AG04450 (cell line): ENCODE data around the gene CRACR2B. TPM values are rescaled to one million over a fixed set of nuclear protein-coding genes. Genes with fewer than 3 reads are reported as not detected.

Source experiments
- CTCF ChIA-PET: fragments of 300-600, 350-600 bp; formaldehyde crosslinking; extraction: SDS; loops from one replicate; lab custom pipeline; 2022; ENCODE audit warnings: antibody characterized with exemption, inconsistent platforms; lab: Charles Lee
- POLR2A ChIA-PET: fragments of 350-600 bp; formaldehyde crosslinking; extraction: SDS; loops from one replicate; lab custom pipeline; 2021; ENCODE audit warnings: antibody characterized with exemption, inconsistent platforms; lab: Yijun Ruan, JAX
- DNase-seq: peaks from one replicate; pipeline ENCODE4 v3.0.0-alpha.2; 2011; ENCODE audit warnings: low read depth, low spot score
- H3K27ac ChIP-seq: one replicate; pipeline ENCODE4 v1.5.1; 2012; ENCODE audit warnings: low read depth, low read length, control low read depth
- H3K27me3 ChIP-seq: one replicate; pipeline ENCODE4 v1.6.0; 2012; ENCODE audit warnings: low read length; ENCODE audit not compliant: control insufficient read depth, insufficient read depth
- H3K4me3 ChIP-seq: 2 replicates; pipeline ENCODE4 v1.5.1; 2011; ENCODE audit warnings: mild to moderate bottlenecking, low read depth, low read length, control low read depth
- H3K9me3 ChIP-seq: 2 replicates; pipeline ENCODE4 v1.5.1; 2012; ENCODE audit warnings: low read length; ENCODE audit not compliant: control insufficient read depth, insufficient read depth
- polyA plus RNA-seq: library from polyadenylated mRNA; depleted of rRNA; stranded (reverse); fragments of >200 nt; gene quantifications from 2 replicates; pipeline ENCODE4 v1.2.3, GENCODE V29; 2011
- TF ChIP-seq, protein P1 (sequence below): IDR thresholded peaks from 2 replicates; pipeline ENCODE4 v1.5.1; 2011; ENCODE audit warnings: low read depth, low read length, control low read depth, inconsistent platforms

The CRACR2B gene
- polyA plus RNA-seq, 1 experiment: 0.26 TPM

DNA sequence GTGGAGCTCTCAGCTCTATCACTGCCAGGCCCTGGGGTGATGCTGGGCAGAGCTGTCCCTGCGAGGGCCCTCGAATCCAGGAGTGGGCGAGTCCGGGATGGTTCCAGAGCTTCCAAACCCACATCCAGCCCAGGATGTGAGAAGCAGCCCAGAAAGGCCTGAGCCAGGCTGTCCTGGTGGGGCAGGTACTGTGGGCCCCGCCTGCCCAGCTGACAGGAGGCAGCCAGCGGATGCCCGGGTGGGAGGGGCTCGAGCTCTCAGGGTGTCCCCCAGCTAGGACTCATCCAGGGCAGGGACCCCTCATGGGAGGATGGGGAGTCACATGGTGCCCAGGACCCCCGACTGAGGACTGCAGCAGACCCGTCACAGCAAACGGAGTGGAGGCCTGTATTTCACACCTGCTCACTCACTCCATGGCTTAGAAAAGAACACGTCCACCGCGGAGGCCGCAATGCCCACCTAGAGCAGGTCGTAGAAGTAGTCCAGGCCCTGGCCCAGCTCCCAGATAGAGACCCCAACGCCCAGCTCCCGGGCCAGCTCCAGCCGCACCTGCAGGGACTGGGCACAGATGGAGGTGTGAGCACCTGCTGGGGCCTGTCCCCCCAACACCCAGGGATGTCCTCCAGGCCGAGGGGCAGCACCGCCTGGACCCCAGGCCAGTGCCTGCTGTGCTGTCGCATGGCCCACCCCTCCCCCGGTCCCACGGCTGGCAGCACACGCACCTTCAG is 41.8 kb downstream of the CRACR2B start:
- no peaks in the 10 kb centered on the region; the same call in 1 of the 2 replicates for H3K9me3 ChIP-seq
- TF ChIP-seq, protein P1, sequence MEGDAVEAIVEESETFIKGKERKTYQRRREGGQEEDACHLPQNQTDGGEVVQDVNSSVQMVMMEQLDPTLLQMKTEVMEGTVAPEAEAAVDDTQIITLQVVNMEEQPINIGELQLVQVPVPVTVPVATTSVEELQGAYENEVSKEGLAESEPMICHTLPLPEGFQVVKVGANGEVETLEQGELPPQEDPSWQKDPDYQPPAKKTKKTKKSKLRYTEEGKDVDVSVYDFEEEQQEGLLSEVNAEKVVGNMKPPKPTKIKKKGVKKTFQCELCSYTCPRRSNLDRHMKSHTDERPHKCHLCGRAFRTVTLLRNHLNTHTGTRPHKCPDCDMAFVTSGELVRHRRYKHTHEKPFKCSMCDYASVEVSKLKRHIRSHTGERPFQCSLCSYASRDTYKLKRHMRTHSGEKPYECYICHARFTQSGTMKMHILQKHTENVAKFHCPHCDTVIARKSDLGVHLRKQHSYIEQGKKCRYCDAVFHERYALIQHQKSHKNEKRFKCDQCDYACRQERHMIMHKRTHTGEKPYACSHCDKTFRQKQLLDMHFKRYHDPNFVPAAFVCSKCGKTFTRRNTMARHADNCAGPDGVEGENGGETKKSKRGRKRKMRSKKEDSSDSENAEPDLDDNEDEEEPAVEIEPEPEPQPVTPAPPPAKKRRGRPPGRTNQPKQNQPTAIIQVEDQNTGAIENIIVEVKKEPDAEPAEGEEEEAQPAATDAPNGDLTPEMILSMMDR: no peak
- DNase-seq: no peak
- no peaks in the 10 kb centered on the region for H3K27me3 ChIP-seq
- POLR2A ChIA-PET: interaction anchor here (0.7 kb wide), 1 partner anchor 13 kb away, joined by 4 read pairs; no protein-coding TSS in a partner anchor
- H3K4me3 ChIP-seq: no peak overlapping the region
- H3K27ac ChIP-seq: no peak overlapping the region
- CTCF ChIA-PET: no interaction called here

DNA sequence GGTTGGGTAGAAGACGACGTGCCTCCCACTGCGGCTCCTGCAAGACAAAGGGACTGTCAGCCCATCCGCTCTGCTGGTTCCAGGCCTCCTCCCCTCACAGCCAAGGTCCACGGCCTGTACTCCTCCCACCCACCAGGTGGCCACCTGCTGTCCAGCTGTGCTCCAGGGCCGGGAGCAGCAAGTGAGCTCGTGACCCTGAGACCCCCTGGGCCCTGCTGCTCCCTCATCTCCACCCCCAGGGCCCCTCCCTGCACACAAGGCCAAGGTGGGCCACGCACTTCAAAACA is 42.4 kb downstream of the CRACR2B start:
- Histone ChIP-seq H3K27me3 (no peaks in the 10 kb centered on the region), H3K9me3 (no peaks in the 10 kb centered on the region; the same call in 1 of the 2 replicates), H3K27ac (no peak overlapping the region), H3K4me3 (no peak overlapping the region)
- TF ChIP-seq, protein P1: no peak
- ChIA-PET POLR2A (interaction anchor here (0.7 kb wide), 1 partner anchor 13 kb away, joined by 4 read pairs; no protein-coding TSS in a partner anchor), CTCF (no interaction called here)
- DNase-seq: no peak

DNA sequence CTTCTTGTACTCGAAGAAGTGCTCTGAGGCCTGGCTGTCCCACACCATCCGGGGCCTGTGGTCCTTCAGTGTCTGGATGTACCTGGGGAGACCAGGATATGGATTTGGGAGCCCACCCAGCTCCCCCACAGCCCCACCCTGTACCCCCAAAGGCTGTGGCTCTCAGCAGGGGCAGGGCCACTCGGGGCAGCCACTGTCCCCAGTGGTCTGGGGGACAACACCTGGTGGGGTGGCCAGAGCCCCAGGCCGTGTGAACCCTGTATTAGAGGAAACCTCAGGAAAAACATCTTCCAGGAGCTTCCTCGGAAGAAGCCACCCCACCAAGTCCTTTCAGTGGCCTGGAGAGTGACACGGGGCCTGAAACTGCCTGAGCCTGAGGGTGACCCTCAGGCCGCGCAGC is 42.7 kb downstream of the CRACR2B start:
- no peak for DNase-seq
- TF ChIP-seq, protein P1: no peak
- no peaks in the 10 kb centered on the region for H3K27me3 ChIP-seq
- POLR2A ChIA-PET: no interaction called here
- H3K9me3 ChIP-seq: no peaks in the 10 kb centered on the region; the same call in 1 of the 2 replicates
- no peak overlapping the region for H3K4me3 ChIP-seq
- CTCF ChIA-PET: no interaction called here
- H3K27ac ChIP-seq: no peak overlapping the region

DNA sequence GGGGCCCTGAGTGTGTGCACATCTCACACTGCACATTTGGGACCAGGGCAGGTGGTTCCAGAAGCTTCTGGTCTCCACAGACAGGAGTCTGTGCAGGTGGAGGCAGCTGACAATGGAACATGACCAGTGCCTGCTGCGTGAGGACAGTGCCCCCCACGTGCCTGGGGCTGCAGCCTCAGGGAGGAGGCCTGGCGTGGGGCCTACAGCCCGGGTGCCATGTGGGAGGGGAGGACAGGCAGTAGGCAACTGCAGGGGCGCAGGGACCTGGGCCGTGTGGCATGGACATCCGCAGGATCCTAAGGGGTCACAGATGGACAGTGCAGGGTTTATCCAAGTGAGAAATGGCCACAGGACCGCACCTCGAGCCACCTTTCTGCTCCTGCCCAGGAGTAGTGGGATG is 43.8 kb downstream of the CRACR2B start:
- TF ChIP-seq, protein P1: no peak
- no peak overlapping the region for H3K4me3 ChIP-seq
- POLR2A ChIA-PET: interaction anchor here (0.6 kb wide), 1 partner anchor 56 kb away, joined by 3 read pairs; no protein-coding TSS in a partner anchor
- no peak overlapping the region for H3K27ac ChIP-seq
- CTCF ChIA-PET: no interaction called here
- no peaks in the 10 kb centered on the region; the same call in 1 of the 2 replicates for H3K9me3 ChIP-seq
- no peak for DNase-seq
- H3K27me3 ChIP-seq: no peaks in the 10 kb centered on the region

DNA sequence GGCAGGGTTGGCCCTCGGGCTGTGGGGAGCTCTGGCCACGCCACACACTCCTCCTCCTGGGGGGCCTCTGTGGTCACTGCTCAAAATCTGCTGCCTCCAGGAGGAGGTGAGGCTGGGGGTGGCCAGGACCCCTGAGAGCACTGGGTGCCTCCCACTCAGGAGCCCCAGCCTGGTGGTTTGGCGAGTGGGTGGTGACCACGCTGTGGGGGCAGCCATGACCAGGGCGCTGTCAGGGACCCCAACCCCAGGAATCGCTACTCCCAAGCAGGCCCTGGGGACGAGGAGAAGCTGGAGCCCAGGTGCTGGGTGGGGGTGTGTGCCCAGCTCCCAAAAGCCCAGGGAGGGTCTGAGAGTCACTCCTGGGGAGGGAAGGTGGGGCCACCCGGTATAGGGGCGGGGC is 45.1 kb downstream of the CRACR2B start:
- POLR2A ChIA-PET: interaction anchor here (0.7 to 2.2 kb wide), 2 partner anchors 13 to 63 kb away, joined by 3 to 5 read pairs; partner anchors contain the start of gene RPLP2
- no peak overlapping the region for H3K4me3 ChIP-seq
- TF ChIP-seq, protein P1: no peak
- no peaks in the 10 kb centered on the region for H3K27me3 ChIP-seq
- no peaks in the 10 kb centered on the region; the same call in 1 of the 2 replicates for H3K9me3 ChIP-seq
- DNase-seq: no peak
- H3K27ac ChIP-seq: no peak overlapping the region
- CTCF ChIA-PET: no interaction called here
